Nephron (organoid): ENCODE data around the gene DCP1B.
A peak's percentile ranks its signal among the peaks of the same experiment; 100 is the strongest.

Source experiments
- H3K27ac Mint-ChIP-seq, 3 experiments: 2 replicates each; pipeline ENCODE4 v1.8.0; 2020; ENCODE audit warnings: mixed read lengths in 3 of 3, mild to moderate bottlenecking in 2 of 3, moderate library complexity in 1 of 3
- H3K27me3 Mint-ChIP-seq: 2 replicates; pipeline ENCODE4 v1.8.0; 2021; ENCODE audit warnings: low read depth, mild to moderate bottlenecking, moderate library complexity, mixed read lengths
- H3K36me3 Mint-ChIP-seq: 2 replicates; pipeline ENCODE4 v1.8.0; 2020; ENCODE audit warnings: low read depth, mixed read lengths
- H3K4me1 Mint-ChIP-seq: 2 replicates; pipeline ENCODE4 v1.8.0; 2020; ENCODE audit warnings: mixed read lengths
- H3K4me3 Mint-ChIP-seq, 3 experiments: 2 replicates each; pipeline ENCODE4 v1.8.0; 2020; ENCODE audit warnings: mild to moderate bottlenecking in 3 of 3, mixed read lengths in 3 of 3, moderate library complexity in 2 of 3
- H3K9me3 Mint-ChIP-seq: 2 replicates; pipeline ENCODE4 v1.8.0; 2020; ENCODE audit warnings: mixed read lengths
- CTCF ChIP-seq, 3 experiments: fragments of 200-600 bp; sonication (generic); IDR thresholded peaks; one replicate each; pipeline ENCODE4 v1.5.0; 2021; ENCODE audit warnings: antibody characterized with exemption in 3 of 3; ENCODE audit not compliant: unreplicated experiment in 3 of 3

DCP1B gene

GRCh38 chr12:1922075-1922709, 82.1 kb downstream of the DCP1B start:
- Mint-ChIP-seq H3K27me3 (peaks cover 17% of the 10 kb centered on the region), H3K36me3 (no peaks in the 10 kb centered on the region), H3K4me3 (no peak overlapping the region), H3K27ac (no peak overlapping the region), H3K9me3 (no peaks in the 10 kb centered on the region), H3K4me1 (peaks cover 40% of the 10 kb centered on the region)
- TF ChIP-seq CTCF (IDR thresholded peaks at IDR 0.05; ENCODE audit: unreplicated experiment in 3 of 3) = no peak

- Mint-ChIP-seq H3K36me3 (no peaks in the 10 kb centered on the region), H3K27me3 (peaks cover 20% of the 10 kb centered on the region), H3K4me1 (peaks cover 41% of the 10 kb centered on the region), H3K9me3 (no peaks in the 10 kb centered on the region), H3K27ac (no peak overlapping the region), H3K4me3 (no peak overlapping the region)
- TF ChIP-seq CTCF (IDR thresholded peaks at IDR 0.05; ENCODE audit: unreplicated experiment in 3 of 3) = no peak
These were observed 83.3 kb downstream of the DCP1B start for GRCh38 chr12:1920971-1921370.

- H3K36me3 Mint-ChIP-seq = no peaks in the 10 kb centered on the region
- H3K9me3 Mint-ChIP-seq = no peaks in the 10 kb centered on the region
- TF ChIP-seq CTCF (IDR thresholded peaks at IDR 0.05; ENCODE audit: unreplicated experiment in 3 of 3) = no peak
- peaks cover 44% of the 10 kb centered on the region for H3K4me1 Mint-ChIP-seq
- H3K27ac Mint-ChIP-seq = no peak overlapping the region
- no peak overlapping the region for H3K4me3 Mint-ChIP-seq
- H3K27me3 Mint-ChIP-seq = peaks cover 18% of the 10 kb centered on the region
These were observed 83.8 kb downstream of the DCP1B start for GRCh38 chr12:1920436-1920835.

GRCh38 chr12:1919763-1920162, 84.5 kb downstream of the DCP1B start:
- Mint-ChIP-seq H3K4me1 (peaks cover 44% of the 10 kb centered on the region), H3K9me3 (no peaks in the 10 kb centered on the region), H3K27ac (no peak overlapping the region), H3K4me3 (no peak overlapping the region), H3K27me3 (peaks cover 16% of the 10 kb centered on the region), H3K36me3 (no peaks in the 10 kb centered on the region)
- no peak for TF ChIP-seq CTCF (IDR thresholded peaks at IDR 0.05; ENCODE audit: unreplicated experiment in 3 of 3)

GRCh38 chr12:1919284-1919683, 85.0 kb downstream of the DCP1B start:
- peak overlapping the region in 1 of 3 experiments; percentile 16 for H3K4me3 Mint-ChIP-seq
- H3K27me3 Mint-ChIP-seq = peaks cover 14% of the 10 kb centered on the region
- no peak for TF ChIP-seq CTCF (IDR thresholded peaks at IDR 0.05; ENCODE audit: unreplicated experiment in 3 of 3)
- H3K27ac Mint-ChIP-seq = peak overlapping the region in 1 of 3 experiments; percentile 5
- peaks cover 41% of the 10 kb centered on the region for H3K4me1 Mint-ChIP-seq
- H3K9me3 Mint-ChIP-seq = no peaks in the 10 kb centered on the region
- H3K36me3 Mint-ChIP-seq = no peaks in the 10 kb centered on the region

- H3K4me3 Mint-ChIP-seq = peak overlapping the region in 1 of 3 experiments; percentile 16
- no peak for TF ChIP-seq CTCF (IDR thresholded peaks at IDR 0.05; ENCODE audit: unreplicated experiment in 3 of 3)
- peak overlapping the region in 1 of 3 experiments; percentile 5 for H3K27ac Mint-ChIP-seq
- H3K4me1 Mint-ChIP-seq = peaks cover 45% of the 10 kb centered on the region
- H3K27me3 Mint-ChIP-seq = peaks cover 13% of the 10 kb centered on the region
- H3K9me3 Mint-ChIP-seq = no peaks in the 10 kb centered on the region
- no peaks in the 10 kb centered on the region for H3K36me3 Mint-ChIP-seq
These were observed 85.4 kb downstream of the DCP1B start for GRCh38 chr12:1918884-1919236.
